ENCODE data around the gene RHOXF2.
"Not testable (repeated sequence)": the region's sequence is repeated elsewhere in the genome, so short reads cannot be mapped to it uniquely, and the experiment has no call there.

Gene RHOXF2

DNA sequence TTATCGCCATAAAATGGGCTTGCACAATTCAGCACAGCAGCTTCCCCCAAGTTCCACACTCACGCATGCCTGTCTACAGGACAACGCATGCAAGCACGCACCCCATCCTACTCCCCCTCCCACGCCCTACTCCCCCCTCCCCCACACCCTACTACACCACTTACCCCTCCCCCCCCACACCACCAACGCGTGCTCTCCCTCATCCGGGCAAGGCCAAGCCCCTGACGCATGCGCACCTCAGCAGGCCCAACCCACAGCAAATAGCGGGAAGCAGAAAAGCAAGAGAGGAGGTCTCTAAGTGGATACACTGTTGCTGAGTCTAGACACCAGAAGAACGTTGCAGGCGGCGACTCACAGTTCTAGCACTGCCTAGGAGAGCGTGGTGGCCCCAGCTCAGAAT lies at the start of gene RHOXF2:
Gene RHOXF2 (plus strand): TSS at position 301 of the 400 bp plus-strand sequence. CDS start 138 bp downstream, outside the sequence.
- DNase-seq (ENCODE audit: low read depth) = not testable (repeated sequence)

- DNase-seq (ENCODE audit: low read depth) = no peak
Measured at GRCh38 chrX:120109378-120109777, 49.0 kb upstream of the RHOXF2 start.

- no peak for DNase-seq (ENCODE audit: low read depth)
Measured at GRCh38 chrX:120111611-120112010, 46.8 kb upstream of the RHOXF2 start.

DNA sequence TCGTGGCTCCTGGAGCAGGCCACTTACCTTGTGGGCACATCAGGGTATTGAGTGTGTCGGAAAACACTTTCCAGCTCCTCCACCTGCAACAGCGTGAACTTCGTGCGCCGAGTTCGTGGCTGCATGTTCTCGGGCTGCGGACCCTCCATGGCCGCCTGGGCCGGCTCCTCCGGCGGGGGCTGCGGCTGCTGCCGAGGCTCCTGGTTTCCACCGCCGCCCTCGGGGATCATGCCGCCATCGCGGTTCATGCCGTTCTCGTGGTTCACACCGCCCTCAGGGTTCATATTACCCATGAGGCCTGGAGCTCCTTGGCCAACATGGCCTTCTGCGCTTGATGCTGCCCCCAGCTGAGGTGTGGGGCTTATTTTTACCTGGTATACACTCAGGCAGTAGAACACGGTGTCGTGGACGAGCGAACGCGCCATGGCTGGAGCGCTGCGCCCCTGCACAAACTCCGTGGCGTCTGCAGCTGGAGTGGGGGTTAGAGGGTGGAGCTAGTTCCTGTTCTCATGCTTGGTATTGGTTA lies 42.9 kb upstream of the RHOXF2 start, which contains the start of gene RHOXF1:
Gene RHOXF1 (minus strand): TSS at position 476 of the 526 bp plus-strand sequence. CDS start 51 bp downstream, at position 425.
- no peak for DNase-seq (ENCODE audit: low read depth)

DNA sequence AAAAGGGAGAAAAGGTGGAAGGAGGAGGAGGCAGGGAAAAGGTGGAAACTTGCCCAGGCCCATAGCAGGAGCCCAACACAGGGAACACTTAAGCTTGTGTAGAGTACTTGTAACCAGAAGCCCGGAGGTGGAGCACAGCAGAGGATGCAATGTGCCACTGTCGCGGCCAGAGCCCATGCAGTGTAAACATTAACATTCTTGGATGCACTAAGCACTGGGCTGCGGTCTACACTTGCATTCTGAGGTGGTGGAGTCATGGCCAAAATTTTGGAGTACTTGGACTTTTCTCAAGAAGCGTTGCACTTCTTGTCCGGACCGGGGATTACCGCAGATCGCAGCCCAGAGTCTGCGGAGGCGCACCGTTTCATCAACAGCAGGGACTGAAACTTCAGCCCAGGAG lies 38.2 kb upstream of the RHOXF2 start:
- peak; percentile 16 for DNase-seq (ENCODE audit: low read depth)

DNA sequence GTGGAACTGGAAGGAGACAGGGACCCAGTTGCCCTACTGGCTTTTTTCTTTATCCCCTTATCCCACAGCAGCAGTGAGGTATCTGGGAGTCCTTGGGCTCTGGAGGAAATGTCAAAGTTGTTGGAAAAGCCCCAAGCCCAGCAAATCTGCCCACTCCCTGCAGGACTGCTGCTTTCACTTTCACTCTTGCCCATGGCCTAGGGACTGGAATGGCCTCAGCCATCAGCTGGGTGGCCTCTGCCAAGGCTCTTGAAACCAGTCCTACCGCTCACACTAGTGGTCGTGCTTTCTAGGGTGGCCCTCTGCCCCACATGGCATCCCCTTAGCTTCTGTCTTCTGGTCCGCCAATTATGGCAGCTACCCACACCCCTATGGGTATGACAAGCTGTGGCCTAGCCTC lies 33.0 kb upstream of the RHOXF2 start:
- DNase-seq (ENCODE audit: low read depth) = no peak

GRCh38 chrX:120128306-120128846 lies 30.0 kb upstream of the RHOXF2 start:
- not testable (repeated sequence) for DNase-seq (ENCODE audit: low read depth)

- DNase-seq (ENCODE audit: low read depth) = no peak
Measured at GRCh38 chrX:120136128-120136527, 22.3 kb upstream of the RHOXF2 start.

- no peak for DNase-seq (ENCODE audit: low read depth)
Measured at GRCh38 chrX:120136840-120137239, 21.6 kb upstream of the RHOXF2 start.

DNA sequence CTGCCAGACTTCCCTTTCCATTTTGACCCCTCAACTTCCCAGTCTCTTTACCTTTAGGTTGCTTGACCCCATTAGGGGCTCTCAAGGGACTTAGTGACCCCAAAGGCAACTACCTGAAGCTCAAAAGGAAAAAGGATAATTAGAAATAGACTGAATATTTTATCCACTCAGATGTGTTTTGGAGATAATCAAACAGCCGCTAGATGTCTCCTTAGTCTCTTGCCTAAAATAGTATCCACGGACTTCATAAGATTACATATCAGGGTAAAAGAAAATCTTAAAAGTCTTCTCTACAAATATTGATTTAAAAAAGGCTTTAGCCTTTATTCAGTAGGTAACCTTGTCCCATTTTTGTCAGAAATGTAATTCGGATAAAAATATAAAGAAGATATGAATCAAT lies 21.0 kb upstream of the RHOXF2 start:
- no peak for DNase-seq (ENCODE audit: low read depth)

GRCh38 chrX:120140293-120140981 lies 18.0 kb upstream of the RHOXF2 start:
- no peak for DNase-seq (ENCODE audit: low read depth)

GRCh38 chrX:120144178-120144844 lies 14.1 kb upstream of the RHOXF2 start:
- DNase-seq (ENCODE audit: low read depth) = no peak

DNA sequence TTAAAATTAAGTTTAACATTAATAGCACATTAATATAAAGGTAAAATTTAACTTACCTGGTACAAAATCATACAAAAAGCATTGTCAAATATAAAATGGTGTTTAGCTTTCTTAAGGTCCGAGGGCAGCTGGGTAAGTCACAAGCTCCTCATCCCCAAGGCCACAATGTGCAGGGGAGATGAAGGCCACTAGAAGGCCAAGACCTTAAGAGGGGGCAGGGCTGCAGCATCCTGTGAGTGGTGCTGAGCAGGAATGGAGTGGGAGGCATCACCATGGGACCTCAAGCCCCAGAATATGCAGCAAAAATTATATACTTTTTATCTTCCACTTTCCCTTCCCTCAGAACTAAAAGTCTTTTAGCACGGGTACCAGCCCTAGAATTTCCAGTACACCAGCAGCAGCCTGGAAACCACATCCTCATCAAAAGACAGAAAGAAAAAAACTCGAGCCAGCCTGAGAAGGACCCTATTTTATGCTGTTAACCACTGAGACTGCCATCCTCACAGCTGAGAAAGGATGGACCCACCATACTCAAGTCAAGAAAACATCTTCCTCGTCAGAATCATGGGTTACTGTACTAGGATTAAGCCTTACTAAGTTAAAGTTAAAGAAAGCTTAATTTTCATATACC lies 13.0 kb upstream of the RHOXF2 start:
- no peak for DNase-seq (ENCODE audit: low read depth)

GRCh38 chrX:120146323-120146722 lies 12.1 kb upstream of the RHOXF2 start:
- not testable (repeated sequence) for DNase-seq (ENCODE audit: low read depth)

GRCh38 chrX:120147537-120147936 lies 10.9 kb upstream of the RHOXF2 start:
- DNase-seq (ENCODE audit: low read depth) = no peak

DNA sequence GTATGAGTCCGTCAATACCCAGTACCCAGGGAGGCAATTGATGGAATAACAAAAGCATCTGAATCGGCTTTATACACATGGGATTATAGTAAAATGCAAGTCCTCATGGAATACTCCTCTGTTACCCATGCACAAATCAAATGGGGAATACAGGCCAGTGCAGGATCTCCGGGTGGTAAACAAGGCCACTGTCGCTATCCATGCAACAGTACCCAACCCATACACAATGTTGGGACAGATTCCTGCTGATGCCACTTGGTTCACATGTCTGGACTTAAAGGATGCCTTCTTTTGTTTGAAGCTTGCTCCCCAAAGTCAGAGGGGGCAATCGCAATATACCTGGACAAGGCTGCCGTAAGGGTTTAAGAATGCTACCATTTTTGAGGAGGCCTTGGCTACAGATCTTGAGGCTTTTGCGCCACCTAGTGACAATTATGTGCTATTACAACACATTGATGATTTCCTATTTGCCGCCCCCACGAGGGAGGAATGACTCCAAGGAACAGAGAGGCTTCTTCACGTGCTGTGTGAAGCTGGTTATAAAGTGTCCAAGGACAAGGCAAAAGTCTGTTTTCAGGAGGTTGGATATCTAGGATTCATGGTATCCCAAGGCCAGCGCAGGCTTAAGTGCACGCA lies 8.2 kb upstream of the RHOXF2 start:
- not testable (repeated sequence) for DNase-seq (ENCODE audit: low read depth)

- DNase-seq (ENCODE audit: low read depth) = not testable (repeated sequence)
Measured at GRCh38 chrX:120159086-120159485, 673 bp downstream of the RHOXF2 start.

DNA sequence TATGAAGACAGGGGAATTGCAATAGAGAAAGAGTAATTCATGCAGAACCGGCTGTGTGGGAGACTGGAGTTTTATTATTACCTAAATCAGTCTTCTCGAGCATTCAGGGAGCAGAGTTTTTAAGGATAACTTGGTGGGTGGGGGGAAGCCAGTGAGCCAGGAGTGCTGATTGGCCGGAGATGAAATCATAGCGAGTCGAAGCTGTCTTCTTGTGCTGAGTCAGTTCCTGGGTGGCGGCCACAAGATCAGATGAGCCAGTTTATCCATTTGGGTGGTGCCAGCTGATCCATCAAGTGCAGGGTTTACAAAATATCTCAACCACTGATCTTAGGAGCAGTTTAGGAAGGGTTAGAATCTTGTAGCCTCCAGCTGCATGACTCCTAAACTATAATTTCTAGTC lies 34.8 kb downstream of the RHOXF2 start:
- DNase-seq (ENCODE audit: low read depth) = not testable (repeated sequence)

DNA sequence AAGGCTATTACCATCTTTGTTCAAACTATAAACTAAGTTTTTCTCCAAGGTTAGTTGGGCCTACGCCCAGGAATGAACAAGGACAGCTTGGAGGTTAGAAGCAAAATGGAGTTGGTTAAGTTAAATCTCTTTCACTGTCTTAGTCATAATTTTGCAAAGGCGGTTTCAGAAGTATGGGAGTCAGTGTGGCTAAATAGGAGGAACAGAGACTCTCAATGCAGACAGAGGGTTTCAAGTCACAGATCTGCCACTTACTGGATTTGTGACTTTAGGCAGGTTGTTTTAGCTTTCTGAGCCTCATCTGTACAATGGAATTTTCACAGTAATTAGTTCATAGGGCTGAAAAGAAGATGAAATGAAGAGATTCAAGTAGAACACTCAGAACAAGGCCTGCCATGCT lies 35.3 kb downstream of the RHOXF2 start:
- not testable (repeated sequence) for DNase-seq (ENCODE audit: low read depth)

DNA sequence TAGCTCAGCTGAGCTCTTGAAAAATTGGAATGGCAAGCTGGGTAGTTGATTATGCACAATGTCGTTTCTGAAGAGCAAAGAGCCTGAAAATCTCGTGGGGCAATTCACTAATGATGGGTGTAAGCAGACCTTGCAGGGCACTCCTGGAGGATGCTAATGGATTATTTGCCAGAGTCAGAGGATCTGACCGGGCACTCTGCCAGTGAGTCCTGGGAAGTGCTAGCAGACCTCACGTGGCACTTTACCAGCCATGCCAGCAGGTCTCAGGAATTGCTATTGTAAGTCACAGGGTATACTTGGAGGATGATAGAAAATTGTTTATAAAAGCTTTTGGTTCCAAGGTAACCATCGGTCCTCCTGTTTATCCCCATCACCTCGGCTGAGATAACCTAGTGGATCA lies 37.4 kb downstream of the RHOXF2 start:
- not testable (repeated sequence) for DNase-seq (ENCODE audit: low read depth)

GRCh38 chrX:120196626-120197283 lies 38.3 kb downstream of the RHOXF2 start:
- DNase-seq (ENCODE audit: low read depth) = not testable (repeated sequence)
